Effector memory CD8-positive, alpha-beta T cell (primary cell): ENCODE measurements around the gene RND2.
"Not testable (repeated sequence)": the region's sequence is repeated elsewhere in the genome, so short reads cannot be mapped to it uniquely, and the experiment has no call there.

ENCODE experiments used
- ATAC-seq: fragments of 150-1000 bp; cut with Tn5 transposase; replicated peaks from 2 replicates; pipeline ENCODE4 v1.10.0; 2021; ENCODE audit warnings: mild to moderate bottlenecking, moderate library complexity
- DNase-seq, 3 experiments: peaks; one replicate each; pipeline ENCODE4 v3.0.0; 2021
- H3K27ac Mint-ChIP-seq, 2 donors: one replicate each; pipeline ENCODE4 v1.8.0; 2022; ENCODE audit warnings: mild to moderate bottlenecking in 2 of 2, mixed read lengths in 2 of 2, moderate library complexity in 2 of 2
- H3K27me3 Mint-ChIP-seq, 2 donors: one replicate each; pipeline ENCODE4 v1.8.0; 2022; ENCODE audit warnings: mixed read lengths in 2 of 2
- H3K36me3 Mint-ChIP-seq: one replicate; pipeline ENCODE4 v1.8.0; 2022; ENCODE audit warnings: mild to moderate bottlenecking, moderate library complexity, mixed read lengths; ENCODE audit not compliant: insufficient read depth
- H3K4me1 Mint-ChIP-seq, 2 donors: one replicate each; pipeline ENCODE4 v1.8.0; 2022; ENCODE audit warnings: low read depth in 2 of 2, mixed read lengths in 2 of 2
- H3K4me3 Mint-ChIP-seq, 2 donors: one replicate each; pipeline ENCODE4 v1.8.0; 2022; ENCODE audit warnings: mild to moderate bottlenecking in 2 of 2, mixed read lengths in 2 of 2, moderate library complexity in 2 of 2
- H3K9me3 Mint-ChIP-seq, 2 donors: one replicate each; pipeline ENCODE4 v1.8.0; 2022; ENCODE audit warnings: mixed read lengths in 2 of 2

RND2 gene

DNA sequence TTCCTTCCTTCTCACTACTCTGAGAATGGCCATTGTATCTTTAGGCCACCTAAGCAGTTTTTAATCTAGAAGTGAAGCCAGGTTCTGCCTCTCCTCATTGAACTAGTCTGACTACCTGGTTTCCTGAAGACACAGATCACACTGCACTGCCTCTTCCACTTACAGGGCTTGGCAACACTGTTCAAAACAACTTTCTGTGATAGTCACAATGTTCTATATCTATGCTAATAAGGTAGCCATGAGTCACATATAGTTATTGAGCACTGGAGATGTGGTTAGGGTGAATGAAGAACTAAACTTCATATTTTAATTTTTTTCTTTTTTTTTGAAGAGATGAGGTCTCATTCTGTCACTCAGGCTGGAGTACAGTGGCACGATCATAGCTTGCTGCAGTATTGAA is 26.9 kb downstream of the RND2 start:
- no peaks in the 10 kb centered on the region for H3K27me3 Mint-ChIP-seq
- DNase-seq (no peak), ATAC-seq (no peak)
- peaks cover 7% of the 10 kb centered on the region for H3K36me3 Mint-ChIP-seq
- no peaks in the 10 kb centered on the region for H3K4me1 Mint-ChIP-seq
- no peak overlapping the region for H3K27ac Mint-ChIP-seq
- H3K9me3 Mint-ChIP-seq, result no peaks in the 10 kb centered on the region
- H3K4me3 Mint-ChIP-seq, result no peak overlapping the region

- not testable (repeated sequence) for H3K9me3 Mint-ChIP-seq, DNase-seq, H3K27me3 Mint-ChIP-seq, H3K36me3 Mint-ChIP-seq, H3K4me1 Mint-ChIP-seq, ATAC-seq, H3K27ac Mint-ChIP-seq, H3K4me3 Mint-ChIP-seq
These were observed 28.0 kb downstream of the RND2 start for GRCh38 chr17:43053008-43053407.

- no peak overlapping the region for H3K27ac Mint-ChIP-seq
- no peaks in the 10 kb centered on the region for H3K27me3 Mint-ChIP-seq
These were observed 31.0 kb downstream of the RND2 start for GRCh38 chr17:43056051-43056450.

GRCh38 chr17:43062984-43063638 is 38.1 kb downstream of the RND2 start:
- no peaks in the 10 kb centered on the region for H3K4me1 Mint-ChIP-seq
- H3K27me3 Mint-ChIP-seq, result no peaks in the 10 kb centered on the region
- no peak for ATAC-seq
- DNase-seq, result no peak
- H3K9me3 Mint-ChIP-seq, result no peaks in the 10 kb centered on the region
- H3K27ac Mint-ChIP-seq, result no peak overlapping the region
- no peak overlapping the region for H3K4me3 Mint-ChIP-seq
- no peaks in the 10 kb centered on the region for H3K36me3 Mint-ChIP-seq

More at GRCh38 chr17:43056051-43056450, 31.0 kb downstream of the RND2 start:
- Mint-ChIP-seq H3K36me3 (peaks cover 7% of the 10 kb centered on the region), H3K9me3 (no peaks in the 10 kb centered on the region), H3K4me3 (no peak overlapping the region), H3K4me1 (no peaks in the 10 kb centered on the region)
- ATAC-seq (no peak), DNase-seq (no peak)

GRCh38 chr17:43068570-43069367 is 43.7 kb downstream of the RND2 start:
- Mint-ChIP-seq H3K27ac (no peak overlapping the region), H3K36me3 (no peaks in the 10 kb centered on the region), H3K27me3 (no peaks in the 10 kb centered on the region), H3K4me1 (no peaks in the 10 kb centered on the region), H3K4me3 (no peak overlapping the region), H3K9me3 (no peaks in the 10 kb centered on the region)
- ATAC-seq (no peak), DNase-seq (no peak)

GRCh38 chr17:43069368-43069898 is 44.4 kb downstream of the RND2 start:
- no peaks in the 10 kb centered on the region for H3K4me1 Mint-ChIP-seq
- H3K27ac Mint-ChIP-seq, result no peak overlapping the region
- ATAC-seq (no peak), DNase-seq (no peak)
- no peak overlapping the region for H3K4me3 Mint-ChIP-seq
- no peaks in the 10 kb centered on the region for H3K9me3 Mint-ChIP-seq
- peaks cover 3% of the 10 kb centered on the region for H3K36me3 Mint-ChIP-seq
- H3K27me3 Mint-ChIP-seq, result no peaks in the 10 kb centered on the region

DNA sequence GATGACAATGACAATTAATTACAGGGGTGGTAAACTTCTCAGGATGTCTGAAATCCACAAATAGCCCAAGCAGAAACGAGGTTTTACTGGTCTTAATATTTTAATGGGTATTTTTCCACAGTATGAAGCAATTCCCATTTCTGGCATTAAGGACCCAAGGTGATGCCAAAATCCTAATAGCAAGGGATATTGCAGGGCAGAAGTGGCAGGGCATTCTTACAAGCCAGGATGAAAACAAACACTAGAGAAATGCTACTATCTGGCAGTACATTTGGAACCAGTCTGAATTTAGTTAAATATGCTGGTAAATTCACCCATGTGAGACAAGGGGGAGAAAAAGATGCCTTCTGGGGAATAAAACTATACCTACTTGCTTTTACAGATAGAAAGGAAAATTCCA is 45.2 kb downstream of the RND2 start:
- DNase-seq (no peak), ATAC-seq (no peak)
- H3K27me3 Mint-ChIP-seq, result no peaks in the 10 kb centered on the region
- H3K36me3 Mint-ChIP-seq, result peaks cover 6% of the 10 kb centered on the region
- no peak overlapping the region for H3K27ac Mint-ChIP-seq
- H3K4me1 Mint-ChIP-seq, result no peaks in the 10 kb centered on the region
- no peaks in the 10 kb centered on the region for H3K9me3 Mint-ChIP-seq
- H3K4me3 Mint-ChIP-seq, result no peak overlapping the region

DNA sequence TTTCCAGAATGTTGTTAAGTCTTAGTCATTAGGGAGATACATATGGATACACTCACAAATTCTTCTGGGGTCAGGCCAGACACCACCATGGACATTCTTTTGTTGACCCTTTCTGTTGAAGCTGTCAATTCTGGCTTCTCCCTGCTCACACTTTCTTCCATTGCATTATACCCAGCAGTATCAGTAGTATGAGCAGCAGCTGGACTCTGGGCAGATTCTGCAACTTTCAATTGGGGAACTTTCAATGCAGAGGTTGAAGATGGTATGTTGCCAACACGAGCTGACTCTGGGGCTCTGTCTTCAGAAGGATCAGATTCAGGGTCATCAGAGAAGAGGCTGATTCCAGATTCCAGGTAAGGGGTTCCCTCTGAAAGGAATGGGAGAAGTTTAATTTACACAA is 45.8 kb downstream of the RND2 start:
- peaks cover 6% of the 10 kb centered on the region for H3K36me3 Mint-ChIP-seq
- no peaks in the 10 kb centered on the region for H3K4me1 Mint-ChIP-seq
- no peak for DNase-seq
- no peak overlapping the region for H3K27ac Mint-ChIP-seq
- no peak for ATAC-seq
- H3K27me3 Mint-ChIP-seq, result no peaks in the 10 kb centered on the region
- H3K4me3 Mint-ChIP-seq, result no peak overlapping the region
- H3K9me3 Mint-ChIP-seq, result no peaks in the 10 kb centered on the region

DNA sequence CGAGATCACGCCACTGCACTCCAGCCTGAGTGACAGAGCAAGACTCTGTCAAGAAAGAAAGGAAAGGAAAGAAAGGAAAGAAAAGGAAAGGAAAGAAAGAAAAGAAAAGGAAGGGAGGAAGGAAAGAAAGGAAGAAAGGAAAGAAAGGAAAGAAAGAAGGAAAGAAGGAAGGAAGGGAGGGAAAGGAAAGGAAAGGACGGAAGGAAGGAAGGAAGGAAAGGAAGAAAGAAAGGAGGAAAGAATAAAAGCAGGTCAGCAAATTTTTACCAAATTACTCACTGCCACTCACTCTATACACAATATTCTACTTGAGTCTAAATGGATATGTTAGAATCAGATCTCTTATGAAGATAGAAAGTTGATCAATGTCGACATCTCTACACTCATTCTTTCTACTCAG is 49.8 kb downstream of the RND2 start:
- ATAC-seq (no peak), DNase-seq (no peak)
- H3K9me3 Mint-ChIP-seq, result no peaks in the 10 kb centered on the region
- H3K27ac Mint-ChIP-seq, result no peak overlapping the region
- H3K4me1 Mint-ChIP-seq, result no peaks in the 10 kb centered on the region
- no peaks in the 10 kb centered on the region for H3K27me3 Mint-ChIP-seq
- H3K36me3 Mint-ChIP-seq, result peaks cover 6% of the 10 kb centered on the region
- no peak overlapping the region for H3K4me3 Mint-ChIP-seq

GRCh38 chr17:43079641-43080302 is 54.7 kb downstream of the RND2 start:
- Mint-ChIP-seq H3K27ac (no peak overlapping the region), H3K36me3 (no peaks in the 10 kb centered on the region), H3K9me3 (no peaks in the 10 kb centered on the region), H3K4me3 (no peak overlapping the region), H3K27me3 (no peaks in the 10 kb centered on the region), H3K4me1 (no peaks in the 10 kb centered on the region)
- ATAC-seq, result no peak
- DNase-seq, result no peak
